Activated T-cell treated with anti-CD3 and anti-CD28 coated beads, Interleukin-2, amount 50 U/mL, for 1 hour (primary cell): ENCODE results near the gene CTNNA2.
"Not testable (repeated sequence)": the region's sequence is repeated elsewhere in the genome, so short reads cannot be mapped to it uniquely, and the experiment has no call there.

Source experiments
- DNase-seq: peaks from one replicate; pipeline ENCODE4 v3.0.0-alpha.2; 2020

The CTNNA2 gene

DNA sequence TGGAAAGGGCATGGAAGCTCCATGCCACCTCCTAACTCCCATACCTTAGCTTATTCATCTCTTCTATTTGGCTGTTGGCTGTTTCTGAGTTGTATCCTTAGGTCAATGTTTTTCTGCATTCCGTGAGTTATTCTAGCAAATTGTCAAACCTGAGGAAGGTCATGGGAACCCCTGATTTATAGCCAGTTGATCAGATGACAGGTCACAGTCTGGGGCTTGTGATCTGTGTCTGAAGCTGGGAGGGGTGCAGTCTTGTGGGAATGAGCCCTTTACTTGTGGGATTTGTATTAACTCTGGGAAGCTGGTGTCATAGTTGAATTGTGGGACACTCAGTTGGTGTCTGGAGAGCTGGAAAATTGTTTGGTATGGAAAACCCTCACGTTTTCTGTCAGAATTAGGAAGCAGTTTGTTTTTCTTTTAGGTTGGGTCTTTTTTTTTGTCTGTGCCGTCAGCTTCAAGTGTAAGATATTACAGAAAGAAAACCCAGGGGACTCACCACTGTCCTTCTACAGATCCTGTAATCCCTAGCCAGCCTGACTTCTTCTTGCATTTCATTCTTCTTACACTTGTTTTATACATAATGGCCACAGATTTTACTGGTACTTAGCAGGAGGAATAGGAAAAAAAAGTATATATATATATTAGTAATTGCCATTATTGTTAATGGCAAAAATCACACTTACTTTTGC, 653.8 kb downstream of the CTNNA2 start:
- DNase-seq, result no peak

- no peak for DNase-seq
Observed at GRCh38 chr2:80167284-80167808, 654.5 kb downstream of the CTNNA2 start.

DNA sequence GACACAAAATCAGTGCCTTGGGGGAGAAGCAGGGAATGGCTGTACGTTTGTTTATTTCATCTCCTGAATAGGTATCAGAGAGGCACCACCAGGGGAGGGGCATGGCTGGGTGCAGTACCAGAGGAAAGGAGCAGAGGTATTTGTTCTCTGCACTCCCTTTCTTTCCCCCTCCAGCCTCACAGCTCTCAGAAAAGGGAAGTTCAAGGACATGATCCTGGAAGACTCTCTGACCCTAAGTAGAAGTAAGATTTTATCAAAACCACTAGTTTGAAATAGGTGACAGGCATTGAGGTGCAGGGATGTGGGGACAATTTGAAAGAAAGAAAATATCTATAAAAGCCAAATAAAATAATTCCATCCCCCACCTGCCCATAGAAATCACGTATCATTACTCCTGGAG, 655.2 kb downstream of the CTNNA2 start:
- DNase-seq, result no peak

- DNase-seq, result no peak
Observed at GRCh38 chr2:80168801-80169200, 656.0 kb downstream of the CTNNA2 start.

GRCh38 chr2:80169811-80170594, 657.2 kb downstream of the CTNNA2 start:
- DNase-seq, result no peak

DNA sequence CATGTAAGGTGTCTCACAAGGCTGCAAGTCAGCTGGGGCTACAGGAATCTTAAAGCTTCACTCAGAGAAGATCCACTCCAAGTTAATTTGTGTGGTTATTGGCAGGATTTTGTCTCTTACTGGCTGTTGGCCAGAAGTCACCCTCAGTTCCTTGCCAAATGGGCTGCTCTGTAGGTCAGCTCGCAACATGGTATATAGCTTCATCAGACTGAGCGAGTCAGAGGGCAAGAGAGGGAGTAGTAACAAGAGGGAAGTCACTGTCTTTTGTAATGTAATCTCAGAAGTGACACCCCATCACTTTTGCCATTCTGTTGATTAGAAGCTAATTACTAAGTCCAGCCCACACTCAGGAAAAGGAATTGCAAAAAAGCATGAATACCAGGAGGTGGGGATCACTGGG, 672.2 kb downstream of the CTNNA2 start:
- DNase-seq, result no peak

GRCh38 chr2:80186262-80186661, 673.4 kb downstream of the CTNNA2 start:
- DNase-seq, result no peak

GRCh38 chr2:80187156-80187555, 674.3 kb downstream of the CTNNA2 start:
- DNase-seq, result no peak

DNA sequence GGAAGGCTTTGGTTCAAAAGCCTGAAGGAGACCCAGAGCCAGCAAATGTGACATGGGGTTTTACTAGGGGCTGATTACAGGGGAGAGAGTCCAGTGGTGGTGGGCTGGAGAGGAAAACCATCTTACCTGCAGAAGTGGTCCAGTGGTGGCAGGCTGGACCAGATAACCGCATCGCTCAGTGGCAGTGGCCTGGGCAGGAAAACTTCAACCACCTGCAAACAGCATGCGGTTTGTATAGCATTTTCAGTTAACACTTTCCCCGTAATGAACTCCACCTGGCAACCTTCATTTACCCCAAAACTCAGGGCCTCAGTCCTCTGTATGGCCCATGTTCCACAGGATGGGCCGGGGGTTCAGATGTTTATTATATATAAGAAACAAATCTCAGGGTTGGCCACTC, 677.3 kb downstream of the CTNNA2 start:
- no peak for DNase-seq

DNA sequence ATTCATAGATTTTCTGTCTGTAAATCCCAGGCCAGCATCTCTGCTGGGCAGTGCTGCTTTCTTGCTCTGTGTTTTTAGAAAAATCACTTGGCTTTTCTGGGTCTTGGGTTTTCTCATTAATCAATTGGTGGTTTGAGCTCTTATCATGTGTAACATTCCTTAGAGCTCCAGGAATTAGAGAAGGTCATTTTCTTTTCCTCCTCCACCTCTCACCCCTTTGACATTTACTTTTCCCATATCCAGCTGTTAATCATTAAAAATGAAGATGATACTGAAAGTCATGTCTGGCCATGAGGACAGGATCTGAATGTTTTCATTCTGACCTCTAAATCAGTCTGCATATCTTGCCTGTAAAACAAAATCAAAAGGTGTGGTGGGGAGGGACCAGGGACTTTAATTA, 680.7 kb downstream of the CTNNA2 start:
- no peak for DNase-seq

DNA sequence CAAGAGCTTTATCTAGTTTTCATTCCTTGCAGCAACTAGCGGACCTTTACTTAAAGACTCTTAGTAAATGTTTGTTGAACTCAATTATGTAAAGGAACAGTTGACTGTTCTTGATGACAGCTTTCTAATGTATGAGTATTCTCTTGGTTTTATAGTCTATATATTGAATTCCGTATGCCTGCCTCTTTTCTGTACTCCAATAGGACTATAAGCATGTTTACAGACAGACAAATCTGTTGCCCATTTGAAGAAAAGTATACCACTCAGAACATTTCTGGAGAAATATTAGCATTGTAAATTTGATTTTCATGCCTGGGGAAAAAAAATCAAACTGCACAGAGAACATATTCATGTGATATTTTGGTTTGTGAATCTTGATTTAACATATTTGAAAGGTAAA, 682.2 kb downstream of the CTNNA2 start:
- no peak for DNase-seq

DNA sequence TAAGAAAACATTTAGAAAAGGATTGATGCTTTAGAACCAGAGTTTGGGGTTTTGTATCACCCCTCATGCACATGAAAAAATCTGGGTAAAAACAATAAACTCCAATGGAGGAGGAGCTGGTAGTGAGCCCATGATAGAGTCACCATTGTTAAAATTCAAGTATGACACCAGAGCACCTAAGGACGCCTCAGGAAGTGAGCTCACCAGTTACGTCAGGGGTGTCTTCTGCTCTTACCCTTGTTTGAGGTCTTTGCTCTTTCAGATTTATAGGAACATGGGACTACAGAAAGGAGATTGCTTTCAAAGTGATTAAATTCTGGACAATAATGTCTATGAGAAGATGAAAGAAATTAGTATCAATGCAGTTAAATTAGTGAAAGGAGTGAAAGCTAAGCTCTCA, 685.2 kb downstream of the CTNNA2 start:
- no peak for DNase-seq

- no peak for DNase-seq
Observed at GRCh38 chr2:80199504-80199903, 686.7 kb downstream of the CTNNA2 start.

GRCh38 chr2:80203929-80204328, 691.1 kb downstream of the CTNNA2 start:
- DNase-seq, result not testable (repeated sequence)

DNA sequence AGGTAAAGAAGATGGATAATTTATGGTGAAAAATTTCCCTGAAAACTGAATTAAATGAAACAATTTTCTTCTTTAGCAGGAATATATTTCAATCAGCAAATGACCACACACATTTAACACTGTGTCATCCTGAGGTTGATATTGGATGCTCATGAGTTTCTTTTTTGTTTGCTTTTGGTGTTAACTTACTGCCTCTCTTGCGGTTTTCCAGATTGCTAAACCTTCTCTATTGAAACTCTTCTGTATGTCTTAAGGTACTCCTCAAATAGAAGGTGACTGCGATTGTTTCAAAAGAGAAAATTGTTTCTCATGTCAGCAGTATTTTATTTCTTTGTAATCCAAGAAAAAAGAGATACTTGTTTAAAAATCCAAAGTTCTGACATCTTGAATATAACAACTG, 692.6 kb downstream of the CTNNA2 start:
- DNase-seq, result no peak

DNA sequence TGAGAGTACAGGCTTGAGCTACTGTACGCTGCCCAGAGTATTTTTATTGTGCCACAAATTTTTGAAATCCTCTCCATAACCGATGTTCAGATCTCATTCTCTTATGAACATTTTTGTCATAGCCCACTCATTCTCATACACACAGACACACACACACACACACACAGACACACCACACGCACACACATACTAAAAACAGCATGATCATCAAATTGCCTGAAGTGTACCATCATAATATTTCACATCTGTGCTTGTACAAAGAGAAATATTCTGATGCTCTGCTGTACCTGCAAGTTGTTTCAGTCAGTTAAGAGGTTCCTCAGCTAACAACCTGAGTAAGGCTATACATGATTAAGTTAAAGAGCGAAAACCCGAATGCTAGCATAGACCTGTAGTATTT, 696.6 kb downstream of the CTNNA2 start:
- DNase-seq, result no peak

DNA sequence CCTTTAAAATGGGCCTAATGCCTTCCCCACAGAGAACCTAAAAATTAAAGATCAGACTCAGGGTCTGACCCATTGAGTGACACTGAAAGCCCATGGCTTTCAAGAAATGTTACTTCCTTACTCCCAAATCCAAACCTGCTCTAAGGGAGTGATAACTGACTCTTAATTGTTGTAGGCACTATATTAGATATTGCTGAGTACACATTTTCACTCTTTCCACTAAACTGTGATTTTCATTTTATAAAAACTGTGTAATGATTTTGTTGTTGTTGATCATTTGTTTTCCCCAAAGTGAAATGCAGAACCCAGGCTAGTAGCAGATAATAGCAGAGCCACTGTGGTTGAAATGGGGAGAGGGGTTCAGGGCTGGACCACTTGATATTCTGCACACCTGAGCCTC, 704.6 kb downstream of the CTNNA2 start:
- no peak for DNase-seq

DNA sequence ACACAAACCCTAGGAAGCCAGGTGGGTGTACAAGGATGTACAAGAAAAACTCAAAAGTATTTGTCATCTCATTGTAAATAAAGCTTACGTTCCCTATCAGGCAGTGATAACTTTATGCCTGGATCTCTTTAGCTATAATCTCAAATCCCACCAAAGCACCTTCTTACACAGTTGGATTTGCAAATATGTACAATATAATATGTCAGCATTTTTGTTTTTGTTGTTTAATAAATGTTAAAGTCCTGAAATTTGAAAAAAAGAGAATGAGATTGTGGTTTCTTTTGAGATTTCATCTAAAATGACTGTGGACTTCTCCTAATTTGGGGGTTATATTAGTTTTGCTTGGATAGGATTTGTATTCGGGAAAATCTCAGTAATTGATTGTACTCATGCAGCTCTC, 709.8 kb downstream of the CTNNA2 start:
- no peak for DNase-seq

- DNase-seq, result no peak
Observed at GRCh38 chr2:80231421-80231820, 718.6 kb downstream of the CTNNA2 start.

DNA sequence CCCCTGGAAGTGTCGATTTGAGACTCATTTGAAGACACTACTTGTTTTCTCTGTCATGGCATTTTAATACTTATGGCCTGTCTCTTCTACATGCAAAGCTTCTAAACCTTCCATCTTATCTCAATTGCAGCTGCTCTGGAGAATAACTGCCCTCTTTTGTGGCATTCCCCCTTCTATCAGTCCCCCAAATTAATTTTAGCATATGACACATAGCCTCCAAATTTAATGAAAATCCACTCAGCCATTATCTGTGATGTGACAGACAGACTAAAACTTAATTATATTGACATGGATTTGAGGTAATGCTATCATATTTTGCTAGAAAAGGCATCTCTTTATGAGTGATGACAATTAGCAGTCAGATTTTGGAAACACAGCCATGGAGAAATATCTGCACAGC, 720.5 kb downstream of the CTNNA2 start:
- DNase-seq, result no peak

DNA sequence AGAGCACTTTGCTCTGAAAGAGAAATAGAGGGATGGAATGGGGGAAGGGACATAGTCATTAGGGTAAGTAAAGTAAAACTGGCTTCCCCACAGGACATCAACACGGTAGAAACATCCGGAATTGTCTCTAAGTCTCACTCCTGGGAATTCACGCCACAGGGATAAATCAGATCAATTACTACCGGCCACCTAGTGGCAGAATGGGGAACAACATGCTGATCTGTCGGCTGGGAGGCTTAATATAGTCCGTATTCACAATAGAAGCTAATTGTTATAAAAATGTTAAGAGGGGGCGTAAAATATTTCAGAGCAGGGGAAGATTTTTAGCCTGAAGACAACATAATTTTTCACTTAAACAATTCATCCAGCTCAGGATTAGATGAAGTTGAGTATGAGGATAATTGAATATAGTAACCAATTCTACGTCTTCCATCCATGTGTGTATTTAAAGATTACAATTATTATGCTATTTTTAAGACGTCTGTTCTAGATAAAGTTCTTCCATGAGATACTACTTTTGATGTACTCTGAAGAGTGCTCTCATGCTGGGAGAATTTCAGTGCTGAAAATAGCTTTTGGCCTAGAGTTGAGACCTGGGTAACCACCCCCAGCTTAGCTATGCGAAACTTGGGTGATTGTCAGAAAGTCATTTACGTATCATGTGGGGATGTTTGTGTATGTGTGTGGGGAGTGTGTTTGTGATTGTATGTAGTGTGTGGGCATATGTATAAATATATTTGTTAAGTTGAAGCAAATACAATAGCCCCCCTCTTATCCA, 726.0 kb downstream of the CTNNA2 start:
- no peak for DNase-seq

GRCh38 chr2:80242355-80242910, 729.6 kb downstream of the CTNNA2 start:
- no peak for DNase-seq

DNA sequence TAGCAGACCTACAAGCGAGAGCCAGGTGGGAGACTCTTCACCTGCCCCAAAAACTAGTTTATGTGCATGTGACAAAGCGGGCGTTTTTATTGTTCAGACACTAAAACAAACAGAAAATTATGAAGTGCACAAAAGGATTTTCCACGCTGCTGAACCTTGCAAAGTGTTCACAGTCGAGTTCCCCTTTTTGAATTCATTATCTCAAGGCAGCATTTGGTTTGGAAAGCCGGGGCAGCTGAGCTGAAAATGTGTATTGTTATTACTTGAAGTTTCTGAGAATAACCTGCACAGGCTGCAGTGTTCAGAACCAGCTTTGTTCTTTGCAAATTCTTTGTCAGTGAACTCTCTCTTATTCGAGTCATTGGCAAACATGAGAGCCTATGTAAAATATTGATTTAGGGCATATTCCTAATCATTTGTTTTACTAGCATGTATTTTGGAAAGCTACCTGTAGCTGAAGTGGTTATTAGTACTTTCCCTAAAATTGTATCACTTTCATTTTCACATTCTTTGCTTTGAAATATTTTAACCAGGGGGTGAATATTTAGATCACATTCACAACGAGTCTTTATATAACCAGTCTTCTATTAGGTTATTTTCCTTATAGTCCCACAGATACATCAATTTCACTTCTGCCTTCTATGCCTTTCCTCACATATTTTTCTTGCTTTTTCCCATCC, 732.2 kb downstream of the CTNNA2 start:
- no peak for DNase-seq
